ENCODE results near the gene AMY2A. TPM values are rescaled to one million over a fixed set of nuclear protein-coding genes. Genes with fewer than 3 reads are reported as not detected.
"Not testable (repeated sequence)": the region's sequence is repeated elsewhere in the genome, so short reads cannot be mapped to it uniquely, and the experiment has no call there.

AMY2A gene
- polyA plus RNA-seq, 1 of the 3 experiments (the other 2 are of a cell fraction), result not detected

- WGBS (ENCODE audit: low lambda C conversion rate), result no CpG with 5 or more reads among the region's 6 CpGs
- H3K79me2 ChIP-seq (ENCODE audit: insufficient read depth); H3K27ac ChIP-seq (ENCODE audit: low read depth in 2 of 2, low read length in 1 of 2); H2AFZ ChIP-seq (ENCODE audit: low read depth); H3K9ac ChIP-seq; H3K4me2 ChIP-seq; H3K9me3 ChIP-seq; H3K4me1 ChIP-seq (ENCODE audit: control insufficient read depth in 1 of 2, insufficient read depth in 2 of 2, low read depth in 1 of 2, low read length in 1 of 2); CTCF ChIA-PET; H4K20me1 ChIP-seq (ENCODE audit: insufficient read depth); DNase-seq; H3K27me3 ChIP-seq (ENCODE audit: insufficient read depth); H3K36me3 ChIP-seq (replicated peaks in 1 of 2; ENCODE audit: control insufficient read depth in 1 of 2, insufficient read depth in 2 of 2, low read length in 1 of 2); H3F3A ChIP-seq (replicated peaks; ENCODE audit: insufficient read depth); POLR2A ChIA-PET; H3K4me3 ChIP-seq (ENCODE audit: low read depth in 2 of 2, low read length in 1 of 2); H3K9me2 ChIP-seq: not testable (repeated sequence)
Observed at GRCh38 chr1:103654133-103654532, 36.9 kb downstream of the AMY2A start.

GRCh38 chr1:103655460-103655859, 38.2 kb downstream of the AMY2A start, which contains the start of gene AMY1A:
Gene AMY1A, plus strand, starts transcription at chr1:103655760. Its CDS starts 571 bp downstream, at chr1:103656331.
- WGBS (ENCODE audit: low lambda C conversion rate), result no CpG with 5 or more reads among the region's 5 CpGs
- POLR2A ChIA-PET, DNase-seq: not testable (repeated sequence)

More at GRCh38 chr1:103655460-103655859, 38.2 kb downstream of the AMY2A start, which contains the start of gene AMY1A:
- H3K4me3 ChIP-seq (ENCODE audit: low read depth in 2 of 2, low read length in 1 of 2); H2AFZ ChIP-seq (ENCODE audit: low read depth); H3K27ac ChIP-seq (ENCODE audit: low read depth in 2 of 2, low read length in 1 of 2); H3K9me3 ChIP-seq; H3K36me3 ChIP-seq (replicated peaks in 1 of 2; ENCODE audit: control insufficient read depth in 1 of 2, insufficient read depth in 2 of 2, low read length in 1 of 2); H3K79me2 ChIP-seq (ENCODE audit: insufficient read depth); CTCF ChIA-PET; H4K20me1 ChIP-seq (ENCODE audit: insufficient read depth); H3K4me1 ChIP-seq (ENCODE audit: control insufficient read depth in 1 of 2, insufficient read depth in 2 of 2, low read depth in 1 of 2, low read length in 1 of 2); H3K9ac ChIP-seq; H3K27me3 ChIP-seq (ENCODE audit: insufficient read depth); H3F3A ChIP-seq (replicated peaks; ENCODE audit: insufficient read depth); H3K4me2 ChIP-seq; H3K9me2 ChIP-seq: not testable (repeated sequence)

Small RNA genes lying within 50 kb of the gene (small RNA-seq; reads per million reads assigned to genes)
- 0 reads per million in 7 experiments for gene AC105272.1

Other genes starting within 250 kb of the AMY2A start
- 10.0 and 20.6 TPM in 2 replicates for gene RNPC3, start 91.7 kb upstream of the AMY2A start, polyA plus RNA-seq (2012; rRNA removed)
- 1.5 and 2.8 TPM in 2 replicates for gene AMY2B, start 45.8 kb upstream of the AMY2A start, polyA plus RNA-seq (2012; rRNA removed)
- not detected in 2 replicates for gene AMY1A, start 38.3 kb downstream of the AMY2A start, polyA plus RNA-seq (2012; rRNA removed)
- gene AMY1B, start 78.8 kb downstream of the AMY2A start, polyA plus RNA-seq (2012; rRNA removed), result not detected in 2 replicates
- not detected in 2 replicates for gene AMY1C, start 132.5 kb downstream of the AMY2A start, polyA plus RNA-seq (2012; rRNA removed)